SH-SY5Y (cell line): ENCODE measurements around the gene CNOT6L.

ENCODE experiments used
- GATA2 ChIP-seq: IDR thresholded peaks from 2 replicates; pipeline ENCODE4 v1.6.1; 2011; ENCODE audit warnings: mild to moderate bottlenecking, low read depth, low read length
- GATA3 ChIP-seq: IDR thresholded peaks from 2 replicates; pipeline ENCODE4 v1.6.1; 2011; ENCODE audit warnings: low read depth, mild to moderate bottlenecking, low read length, moderate library complexity

CNOT6L gene

DNA sequence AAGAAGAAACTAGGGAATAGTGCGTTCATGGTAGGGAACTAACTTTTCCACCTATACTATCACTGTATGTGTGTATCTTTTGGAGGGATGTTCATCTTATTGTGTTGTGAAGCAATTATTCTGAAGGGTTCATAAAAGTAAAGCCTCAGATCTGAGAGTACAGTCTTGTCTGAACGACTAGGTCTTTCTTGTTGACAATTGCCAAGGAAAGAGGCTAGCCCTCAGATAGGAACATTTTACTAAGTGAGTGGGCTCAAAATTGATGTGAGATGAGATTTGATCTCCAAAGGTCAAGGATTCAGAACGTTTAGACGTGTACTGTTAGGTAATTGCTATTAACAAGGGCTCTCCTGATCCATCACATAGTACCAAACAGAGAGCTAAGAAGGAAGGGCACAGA lies 15.2 kb upstream of the CNOT6L start:
- TF ChIP-seq GATA3, result no peak
- TF ChIP-seq GATA2, result no peak

DNA sequence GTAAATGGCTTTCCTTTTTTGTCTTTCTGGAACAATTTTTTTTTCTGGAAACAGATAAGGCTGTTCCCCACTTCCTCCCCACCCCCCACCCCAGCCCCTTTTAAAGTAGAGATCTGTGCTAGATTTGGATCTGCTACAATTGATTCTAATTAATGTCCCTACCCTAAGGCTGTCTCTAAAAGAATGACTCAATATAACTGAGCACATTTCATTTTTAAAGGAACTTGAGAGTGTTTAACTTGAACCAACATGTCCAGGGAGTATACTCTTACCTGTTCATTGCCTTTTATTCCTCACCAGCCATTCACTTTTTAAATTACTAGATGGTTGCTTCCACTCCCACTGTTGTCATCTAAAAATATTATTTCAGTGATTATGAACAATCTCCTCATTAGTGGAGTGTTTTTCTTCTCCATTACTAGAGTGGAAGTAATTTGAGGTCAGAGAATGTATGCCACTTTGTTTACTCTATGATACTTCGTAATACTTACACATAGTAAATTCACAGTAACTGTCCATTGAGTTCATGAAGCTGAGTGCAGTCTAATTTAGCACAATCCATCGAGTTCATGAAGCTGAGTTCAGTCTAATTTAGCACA lies 14.1 kb upstream of the CNOT6L start:
- no peak for TF ChIP-seq GATA2
- TF ChIP-seq GATA3, result no peak

DNA sequence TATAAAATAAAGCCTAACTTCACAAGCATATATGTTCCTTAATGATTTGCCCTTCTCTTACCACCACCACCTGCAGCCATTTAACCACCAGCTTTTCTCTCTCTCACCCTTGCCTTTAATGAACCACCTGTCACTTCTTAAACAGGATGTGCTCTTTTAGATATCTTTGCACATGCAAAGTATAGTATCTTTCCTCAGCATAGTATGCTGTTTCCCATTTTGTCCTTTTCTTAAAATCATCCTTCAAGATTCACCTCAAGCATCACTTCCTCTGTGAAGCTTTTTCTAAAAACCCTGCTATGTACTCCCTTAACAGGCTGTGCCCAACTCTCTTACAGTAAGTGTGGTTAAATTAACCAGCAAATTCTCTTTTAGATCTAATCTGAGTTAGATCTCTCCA lies 8.2 kb upstream of the CNOT6L start:
- TF ChIP-seq GATA2 (no peak), GATA3 (no peak)

DNA sequence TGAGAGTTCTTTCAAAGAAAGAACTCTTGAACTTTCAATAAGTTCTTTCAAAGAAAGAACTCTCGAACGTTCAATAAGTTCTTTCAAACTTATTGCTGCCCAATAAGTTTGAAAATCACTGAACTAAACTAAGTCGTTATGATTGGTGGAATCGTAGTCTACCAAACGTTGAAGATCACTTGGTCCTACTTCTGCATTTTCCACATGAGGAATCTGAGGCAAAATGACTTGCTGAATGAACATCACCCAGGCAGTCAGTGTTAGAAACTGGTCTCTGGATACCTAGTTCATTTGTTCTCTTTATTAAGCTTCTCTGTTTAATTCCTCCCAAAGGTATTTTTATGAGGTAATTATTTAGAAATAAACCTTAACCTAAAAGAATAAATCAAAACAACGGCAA lies 7.1 kb upstream of the CNOT6L start:
- TF ChIP-seq GATA3 (no peak), GATA2 (no peak)

DNA sequence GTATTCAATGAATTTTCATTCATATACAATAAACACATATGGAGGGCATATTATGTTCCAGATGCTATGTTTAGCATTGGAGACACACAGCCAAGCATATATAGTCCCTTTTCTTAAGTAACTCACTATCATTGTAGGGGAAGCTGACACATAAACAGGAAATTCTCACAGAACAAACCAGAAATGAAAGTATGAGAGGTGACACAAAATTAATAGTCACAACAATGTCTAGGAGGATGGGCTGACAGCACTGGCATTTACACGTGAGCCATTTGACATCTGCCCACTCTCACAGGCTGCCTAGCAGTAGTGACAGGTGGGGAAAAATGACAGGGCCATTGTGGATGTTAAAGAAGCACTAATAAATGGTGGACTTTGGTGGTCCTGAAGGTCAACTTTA lies 2.6 kb upstream of the CNOT6L start:
- TF ChIP-seq GATA2 (no peak), GATA3 (no peak)

DNA sequence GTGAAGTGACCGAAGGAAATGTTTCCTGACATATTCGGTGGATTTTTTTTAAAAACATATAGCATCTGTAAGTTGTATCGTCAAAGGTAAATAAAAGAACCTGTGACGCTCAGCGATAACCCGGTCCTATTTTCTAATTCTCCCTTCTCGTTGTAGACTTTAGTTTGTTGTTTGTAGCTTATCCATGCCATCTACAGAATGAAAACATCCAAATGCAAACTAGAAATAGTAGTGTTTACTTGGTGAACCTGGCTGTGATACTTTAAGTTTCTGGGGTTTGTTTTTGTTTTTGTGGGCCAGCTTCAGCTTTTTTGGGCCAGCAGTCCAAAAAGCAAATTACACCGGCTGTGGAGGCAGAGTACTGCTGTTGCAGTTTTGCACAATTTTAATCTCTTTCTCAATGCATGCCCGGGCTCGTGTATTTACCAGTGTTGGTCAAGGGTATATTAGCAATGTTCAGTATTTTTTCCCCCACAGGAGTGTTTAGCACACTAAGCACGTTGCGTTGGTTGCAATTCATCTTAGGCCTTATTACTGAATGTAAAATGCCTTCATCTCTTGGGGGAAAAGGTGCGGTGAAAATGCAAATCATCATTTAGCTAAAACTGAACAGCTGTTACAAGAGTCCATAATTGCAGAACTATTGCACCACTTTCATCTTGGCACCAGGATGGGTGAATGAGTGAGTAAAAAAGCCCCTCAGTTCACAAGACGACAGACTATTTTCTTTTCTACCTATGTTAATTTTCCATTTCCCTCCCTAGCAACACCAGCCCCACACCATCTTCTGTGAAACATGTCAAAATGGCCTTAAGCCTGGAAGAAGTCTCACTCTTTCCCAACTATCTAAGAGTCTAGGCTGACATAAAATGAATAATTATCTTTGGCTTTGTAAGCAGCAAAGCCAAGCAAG lies 1.7 kb upstream of the CNOT6L start:
- TF ChIP-seq GATA3 (no peak), GATA2 (no peak)

DNA sequence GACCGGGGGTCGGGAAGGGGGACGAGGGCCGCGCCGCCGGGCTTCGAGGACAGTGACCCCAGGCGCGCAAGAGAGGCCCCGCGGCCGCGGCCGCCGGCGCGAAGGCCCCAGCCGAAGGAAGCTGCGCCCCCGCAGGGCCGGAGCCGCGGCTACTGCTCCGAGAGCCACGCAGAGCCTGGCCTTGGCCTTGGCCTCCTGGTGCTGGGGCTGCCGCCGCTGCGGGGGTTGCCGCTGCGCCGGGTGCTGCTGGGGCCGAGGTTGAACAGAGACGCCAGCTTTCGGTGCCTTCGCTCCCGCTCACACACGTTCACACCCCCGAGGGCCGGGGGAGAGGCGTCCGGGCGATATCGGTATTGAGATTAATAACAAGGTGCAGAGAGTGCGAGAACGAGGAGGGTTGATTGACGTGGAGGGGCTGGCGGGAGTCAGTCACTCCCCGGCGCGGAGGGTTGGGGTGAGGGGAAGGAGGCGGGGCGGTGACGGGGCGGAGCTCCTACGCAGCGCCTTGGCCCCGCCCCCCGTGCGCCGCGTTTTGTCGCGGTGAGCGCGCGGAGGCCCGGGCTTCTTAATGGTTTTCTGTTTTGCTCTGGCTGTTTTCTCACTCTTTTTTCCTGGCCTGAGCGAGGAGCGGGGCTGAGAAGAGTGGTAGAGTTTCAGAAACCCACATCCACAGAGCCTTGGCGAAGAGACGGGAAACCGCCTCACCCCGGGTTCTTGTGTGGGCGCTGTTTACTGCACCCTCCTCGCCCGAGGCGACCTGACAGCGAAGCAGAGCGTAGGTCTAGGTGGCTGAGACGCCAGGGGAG lies 878 bp upstream of the CNOT6L start:
- no peak for TF ChIP-seq GATA3
- TF ChIP-seq GATA2, result no peak

DNA sequence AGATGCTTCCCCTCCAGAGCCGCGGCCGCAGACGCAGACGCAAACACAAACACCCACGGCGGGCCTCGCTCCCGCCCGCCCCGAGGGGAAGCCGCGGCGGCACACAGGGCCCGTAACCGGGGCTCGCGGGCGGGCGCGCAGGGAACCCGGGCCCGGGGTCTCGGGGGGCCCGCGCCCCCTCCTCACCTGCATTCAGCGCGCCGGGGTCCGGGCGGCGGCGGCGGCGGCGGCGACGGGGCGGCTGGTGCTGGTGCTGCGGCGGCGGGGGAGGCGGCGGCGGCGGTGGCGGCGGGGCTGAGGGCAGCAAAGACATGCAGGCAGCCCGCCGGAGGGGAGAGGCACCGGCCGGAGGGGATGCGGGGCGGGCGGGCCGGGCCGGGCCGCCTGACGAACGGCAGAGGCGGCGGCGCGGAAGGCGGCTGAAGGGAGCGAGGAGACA lies 255 bp upstream of the CNOT6L start:
- TF ChIP-seq GATA2, result no peak
- TF ChIP-seq GATA3, result no peak

DNA sequence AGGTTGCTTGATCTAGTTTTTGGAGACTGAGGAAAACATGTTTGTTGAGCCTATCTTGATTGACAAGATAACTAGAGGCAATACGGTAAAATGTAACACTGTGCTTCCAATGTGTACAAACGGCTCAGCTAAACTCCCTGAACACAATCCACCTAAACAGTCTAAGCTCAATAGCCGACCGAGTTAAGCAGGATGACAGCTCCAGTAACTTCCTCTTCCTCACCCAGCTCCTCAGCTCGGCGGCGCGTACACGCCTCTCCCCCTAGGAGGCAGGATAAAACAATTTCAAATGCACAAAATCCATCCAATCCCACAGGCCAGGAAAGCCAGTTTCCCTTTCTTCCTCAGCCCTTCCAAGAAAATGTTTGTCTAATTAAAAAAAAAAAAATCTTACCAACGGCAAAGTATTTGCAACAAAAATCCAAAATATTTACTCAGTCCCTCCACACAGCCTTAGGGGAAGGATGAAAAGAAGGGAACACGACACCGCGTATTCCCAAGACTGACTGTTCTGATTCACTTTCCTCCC lies 1.0 kb downstream of the CNOT6L start:
- TF ChIP-seq GATA3 (no peak), GATA2 (no peak)

DNA sequence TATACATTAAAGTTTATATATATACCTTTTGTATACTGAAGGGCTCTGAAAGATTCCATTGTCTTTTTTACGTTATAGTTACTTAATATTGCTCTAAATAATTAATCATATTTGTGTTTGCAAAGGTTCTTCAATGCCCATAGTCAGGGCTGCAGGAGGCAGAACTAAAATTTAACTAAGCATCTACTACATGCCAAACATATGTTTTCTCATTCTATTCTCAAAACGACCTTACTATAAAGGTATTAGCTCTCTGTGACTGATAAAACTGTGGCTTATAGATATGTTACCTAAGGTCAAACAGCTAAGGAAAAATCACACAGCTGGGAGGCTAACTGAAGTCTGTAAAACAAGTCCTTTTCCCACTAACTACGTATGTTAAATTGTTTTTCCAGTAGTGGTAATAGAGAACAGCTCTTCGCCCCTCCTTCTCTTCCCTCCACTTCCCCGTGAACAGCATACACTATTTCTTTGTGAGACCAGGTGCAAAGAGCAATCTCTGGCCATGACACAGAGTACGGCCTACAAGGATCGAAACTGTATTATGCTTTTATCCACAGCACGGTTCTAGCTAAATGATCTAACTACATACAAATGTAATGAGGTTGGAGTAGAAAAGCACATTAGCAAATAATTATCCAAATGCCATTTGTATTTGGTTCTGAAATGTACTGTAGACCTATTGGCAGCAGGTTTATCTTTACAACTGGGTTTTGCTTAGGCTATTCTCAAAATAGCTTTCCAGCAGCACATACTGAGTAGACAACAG lies 1.7 kb downstream of the CNOT6L start:
- no peak for TF ChIP-seq GATA2

DNA sequence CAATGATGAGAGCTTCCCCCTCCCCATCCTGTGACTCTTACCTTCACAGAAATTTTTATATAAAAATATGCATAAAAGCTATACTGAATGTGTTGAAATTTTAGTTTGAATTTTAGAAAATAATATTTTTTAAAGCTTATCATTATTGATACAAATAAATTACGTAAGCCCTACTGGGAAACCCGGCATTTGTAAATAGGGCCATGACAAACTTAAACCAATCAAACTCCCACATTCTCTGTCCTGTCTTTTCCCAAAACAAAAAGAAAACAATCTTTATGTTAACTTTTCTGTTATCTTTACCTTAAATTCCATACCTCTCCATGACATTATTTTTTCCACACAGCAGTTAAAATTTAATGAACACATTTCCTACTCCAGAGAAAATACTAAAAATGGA lies 2.6 kb downstream of the CNOT6L start:
- TF ChIP-seq GATA2, result no peak
- no peak for TF ChIP-seq GATA3

DNA sequence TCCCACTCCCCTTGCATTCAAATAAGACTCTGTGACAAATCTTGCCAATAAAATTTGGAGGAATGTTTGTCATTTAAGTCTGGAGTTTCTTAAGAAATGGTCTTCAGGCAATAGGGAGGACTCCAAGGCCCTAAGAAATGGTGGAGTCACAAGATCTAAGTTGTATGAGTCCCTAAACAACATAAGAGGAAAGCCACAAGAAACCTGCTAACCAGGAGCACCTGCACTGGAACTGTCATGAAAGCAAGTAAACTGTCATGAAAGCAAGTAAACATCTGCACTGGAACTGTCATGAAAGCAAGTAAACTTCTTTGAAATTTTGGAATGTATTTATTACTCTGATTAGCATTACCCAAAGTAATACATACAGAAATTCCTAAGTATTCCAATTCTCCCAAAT lies 3.5 kb downstream of the CNOT6L start:
- no peak for TF ChIP-seq GATA2
- TF ChIP-seq GATA3, result no peak

DNA sequence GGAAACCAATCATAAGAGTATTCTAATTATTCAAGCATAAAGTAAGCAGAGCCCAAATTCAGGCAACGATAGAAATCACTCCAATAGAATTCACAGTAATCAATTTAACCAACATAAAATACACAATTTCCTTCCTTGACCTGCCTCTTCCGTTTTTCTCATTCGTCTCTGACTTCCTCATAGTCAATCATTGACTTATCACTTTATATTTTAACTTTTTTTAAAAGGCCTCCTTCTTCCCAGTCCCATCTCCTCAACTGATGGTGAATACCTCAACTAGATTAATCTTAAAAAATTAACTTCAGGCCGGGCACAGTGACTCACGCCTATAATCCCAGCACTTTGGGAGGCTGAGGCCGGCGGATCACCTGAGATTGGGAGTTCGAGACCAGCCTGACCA lies 13.3 kb downstream of the CNOT6L start:
- no peak for TF ChIP-seq GATA3
- no peak for TF ChIP-seq GATA2
